Chondrocyte (in vitro differentiated cells): ENCODE measurements around the gene MRPL43. TPM values are rescaled to one million over a fixed set of nuclear protein-coding genes. Genes with fewer than 3 reads are reported as not detected.

Experiments used
- DNase-seq: peaks from one replicate; pipeline ENCODE4 v3.0.0; 2021; ENCODE audit warnings: mixed read lengths, low spot score
- H3K27ac Mint-ChIP-seq: one replicate; pipeline ENCODE4 v1.8.0; 2021; ENCODE audit warnings: mild to moderate bottlenecking, moderate library complexity, mixed read lengths; ENCODE audit not compliant: unreplicated experiment
- H3K27me3 Mint-ChIP-seq: 2 replicates; pipeline ENCODE4 v1.8.0; 2021; ENCODE audit warnings: low read depth, mixed read lengths
- H3K36me3 Mint-ChIP-seq: 2 replicates; pipeline ENCODE4 v1.8.0; 2021; ENCODE audit warnings: low read depth, mixed read lengths
- H3K4me1 Mint-ChIP-seq: 2 replicates; pipeline ENCODE4 v1.8.0; 2021; ENCODE audit warnings: low read depth, mild to moderate bottlenecking, mixed read lengths
- H3K4me3 Mint-ChIP-seq: one replicate; pipeline ENCODE4 v1.8.0; 2021; ENCODE audit warnings: mild to moderate bottlenecking, moderate library complexity, mixed read lengths; ENCODE audit not compliant: unreplicated experiment
- H3K9me3 Mint-ChIP-seq: 2 replicates; pipeline ENCODE4 v1.8.0; 2021; ENCODE audit warnings: low read depth, mixed read lengths
- CTCF ChIP-seq: fragments of 200-600 bp; sonication (generic); IDR thresholded peaks from 2 replicates; pipeline ENCODE4 v1.5.0; 2021; ENCODE audit warnings: antibody characterized with exemption, mild to moderate bottlenecking, moderate library complexity
- total RNA-seq: library from RNA; stranded (reverse); gene quantifications from 3 replicates; pipeline ENCODE4 v1.2.1, GENCODE V29; 2021

The MRPL43 gene
- total RNA-seq, 1 donor from 2014 or later: 54.0 TPM

- Mint-ChIP-seq H3K27ac (peak overlapping the region; percentile 94), H3K36me3 (no peaks in the 10 kb centered on the region), H3K9me3 (no peaks in the 10 kb centered on the region), H3K27me3 (no peaks in the 10 kb centered on the region), H3K4me1 (peaks cover 39% of the 10 kb centered on the region), H3K4me3 (peak overlapping the region; percentile 71)
- no peak for TF ChIP-seq CTCF
- DNase-seq: peak; percentile 72
Observed at GRCh38 chr10:100998183-100998990, 11.1 kb upstream of the MRPL43 start.

GRCh38 chr10:100997360-100998182, 10.3 kb upstream of the MRPL43 start:
- TF ChIP-seq CTCF: peak; percentile 100
- Mint-ChIP-seq H3K27me3 (no peaks in the 10 kb centered on the region), H3K9me3 (no peaks in the 10 kb centered on the region), H3K27ac (peak overlapping the region; percentile 94), H3K4me1 (peaks cover 33% of the 10 kb centered on the region), H3K36me3 (no peaks in the 10 kb centered on the region), H3K4me3 (peak overlapping the region; percentile 71)
- DNase-seq: peak; percentile 95

GRCh38 chr10:100996678-100997359, 9.5 kb upstream of the MRPL43 start:
- Mint-ChIP-seq H3K9me3 (no peaks in the 10 kb centered on the region), H3K36me3 (peaks cover 1% of the 10 kb centered on the region), H3K4me3 (peak overlapping the region; percentile 71), H3K4me1 (peaks cover 28% of the 10 kb centered on the region), H3K27me3 (no peaks in the 10 kb centered on the region), H3K27ac (peak overlapping the region; percentile 91)
- peak; percentile 77 for DNase-seq
- no peak for TF ChIP-seq CTCF

DNA sequence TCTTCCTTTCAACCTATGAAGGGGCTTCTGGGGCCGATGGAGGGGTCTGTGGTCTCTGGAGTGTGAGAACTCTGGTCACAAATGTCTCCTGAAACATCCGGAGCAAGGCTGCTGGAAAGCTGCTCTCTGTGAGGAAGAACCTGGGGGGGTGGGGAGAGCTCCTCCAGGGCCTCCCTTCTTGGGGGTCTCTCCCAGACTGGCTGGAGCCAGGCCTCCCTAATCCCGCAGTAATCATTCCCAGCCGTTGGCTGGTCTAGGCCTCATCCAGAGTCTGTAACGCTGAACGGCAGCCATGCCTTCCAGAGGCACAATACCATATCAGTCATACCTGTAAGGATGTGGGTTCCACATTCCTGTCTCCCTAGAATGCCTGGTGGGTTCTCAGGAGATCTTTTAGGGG, 7.9 kb upstream of the MRPL43 start:
- no peak overlapping the region for H3K4me3 Mint-ChIP-seq
- H3K36me3 Mint-ChIP-seq: peaks cover 12% of the 10 kb centered on the region
- no peak for DNase-seq
- no peak for TF ChIP-seq CTCF
- H3K27me3 Mint-ChIP-seq: no peaks in the 10 kb centered on the region
- no peaks in the 10 kb centered on the region for H3K9me3 Mint-ChIP-seq
- H3K4me1 Mint-ChIP-seq: peaks cover 15% of the 10 kb centered on the region
- no peak overlapping the region for H3K27ac Mint-ChIP-seq
